SK-N-SH (cell line): ENCODE measurements around the gene CCDC175. TPM values are rescaled to one million over a fixed set of nuclear protein-coding genes. Genes with fewer than 3 reads are reported as not detected.

Source experiments
- CTCF ChIA-PET: fragments of 300-600, 350-600 bp; formaldehyde crosslinking; extraction: SDS; loops from one replicate; lab custom pipeline; 2021; lab: Yijun Ruan, JAX
- POLR2A ChIA-PET: fragments of 350-600 bp; sonication (Branson Sonifier 250); formaldehyde crosslinking; extraction: SDS; loops from one replicate; lab custom pipeline; 2020; ENCODE audit warnings: antibody characterized with exemption, inconsistent platforms; lab: Yijun Ruan, JAX
- DNase-seq: peaks from one replicate; pipeline ENCODE4 v3.0.0; 2012
- H2AFZ ChIP-seq: fragments of 200-600 bp; sonication (generic); 2 replicates; pipeline ENCODE4 v1.8.1; 2016; ENCODE audit warnings: antibody characterized with exemption, mild to moderate bottlenecking, low read depth
- H3F3A ChIP-seq: fragments of 200-600 bp; sonication (generic); replicated peaks from 2 replicates; pipeline ENCODE3; 2016; ENCODE audit warnings: antibody characterized with exemption, mild to moderate bottlenecking; ENCODE audit not compliant: insufficient read depth
- H3K27ac ChIP-seq, 2 experiments: fragments of 200-500 bp in 1 of 2; fragments of 200-600 bp in 1 of 2; sonication (Bioruptor generic) in 1 of 2; sonication (generic), shearing (Covaris generic) in 1 of 2; 2 replicates each; pipeline versions ENCODE4 v1.5.1 to v1.6.1; 2014 to 2016; ENCODE audit warnings: low read depth in 2 of 2, inconsistent platforms in 1 of 2, low read length in 1 of 2, mild to moderate bottlenecking in 1 of 2, mixed read lengths in 1 of 2
- H3K27me3 ChIP-seq: fragments of 200-600 bp; sonication (generic), shearing (Covaris generic); 2 replicates; pipeline ENCODE4 v1.6.1; 2016; ENCODE audit warnings: mixed run types; ENCODE audit not compliant: insufficient read depth
- H3K36me3 ChIP-seq, 2 experiments: fragments of 200-500 bp in 1 of 2; fragments of 200-600 bp in 1 of 2; sonication (Bioruptor generic) in 1 of 2; sonication (generic) in 1 of 2; replicated peaks in 1 of 2; 2 replicates each; pipeline versions ENCODE3 to v1.5.1; 2014 to 2016; ENCODE audit warnings: low read length in 1 of 2, mild to moderate bottlenecking in 1 of 2; ENCODE audit not compliant: insufficient read depth in 2 of 2, control insufficient read depth in 1 of 2
- H3K4me1 ChIP-seq, 2 experiments: fragments of 200-500 bp in 1 of 2; fragments of 200-600 bp in 1 of 2; sonication (Bioruptor generic) in 1 of 2; sonication (generic), shearing (Covaris generic) in 1 of 2; 2 replicates each; pipeline versions ENCODE4 v1.5.1 to v1.6.1; 2014 to 2016; ENCODE audit warnings: low read depth in 1 of 2, low read length in 1 of 2, mixed run types in 1 of 2; ENCODE audit not compliant: insufficient read depth in 2 of 2, control insufficient read depth in 1 of 2
- H3K4me2 ChIP-seq: fragments of 200-600 bp; sonication (generic), shearing (Covaris generic); 2 replicates; pipeline ENCODE4 v1.6.1; 2017; ENCODE audit warnings: mixed run types
- H3K4me3 ChIP-seq, 2 experiments: fragments of 200-500 bp in 1 of 2; fragments of 200-600 bp in 1 of 2; sonication (Bioruptor generic) in 1 of 2; sonication (generic), shearing (Covaris generic) in 1 of 2; 2 replicates each; pipeline versions ENCODE4 v1.5.1 to v1.8.1; 2014 to 2016; ENCODE audit warnings: low read depth in 2 of 2, inconsistent platforms in 1 of 2, low read length in 1 of 2, mild to moderate bottlenecking in 1 of 2, mixed read lengths in 1 of 2, moderate library complexity in 1 of 2
- H3K79me2 ChIP-seq: fragments of 200-600 bp; sonication (generic); 2 replicates; pipeline ENCODE4 v1.8.1; 2017; ENCODE audit warnings: mild to moderate bottlenecking; ENCODE audit not compliant: insufficient read depth
- H3K9ac ChIP-seq: fragments of 200-600 bp; sonication (generic); 2 replicates; pipeline ENCODE4 v1.6.1; 2017; ENCODE audit warnings: mixed run types
- H3K9me2 ChIP-seq: fragments of 200-600 bp; sonication (generic); 2 replicates; pipeline ENCODE4 v1.6.1; 2017; ENCODE audit warnings: mixed run types
- H3K9me3 ChIP-seq: fragments of 200-600 bp; sonication (generic); 2 replicates; pipeline ENCODE4 v1.6.1; 2017; ENCODE audit warnings: mixed run types, mild to moderate bottlenecking, moderate library complexity
- H4K20me1 ChIP-seq: fragments of 200-600 bp; sonication (generic); 2 replicates; pipeline ENCODE4 v1.6.1; 2017; ENCODE audit warnings: mild to moderate bottlenecking, mixed run types; ENCODE audit not compliant: insufficient read depth
- CHD2 ChIP-seq: fragments of 150-350 bp; IDR thresholded peaks from 2 replicates; pipeline ENCODE4 v1.6.1; 2018; ENCODE audit warnings: low read length; ENCODE audit not compliant: partially characterized antibody
- ELF1 ChIP-seq: IDR thresholded peaks from 2 replicates; pipeline ENCODE4 v1.4.0; 2012
- EP300 ChIP-seq, 2 experiments: IDR thresholded peaks; 2 replicates each; pipeline versions ENCODE4 v1.4.0 to v1.6.1; 2012; ENCODE audit warnings: borderline replicate concordance in 1 of 2, low read depth in 1 of 2, low read length in 1 of 2
- FOSL2 ChIP-seq: IDR thresholded peaks from 2 replicates; pipeline ENCODE4 v1.4.0; 2012; ENCODE audit warnings: low read depth, mild to moderate bottlenecking, moderate library complexity, borderline replicate concordance
- FOXM1 ChIP-seq: IDR thresholded peaks from 2 replicates; pipeline ENCODE4 v1.4.0; 2012; ENCODE audit warnings: low read depth, mild to moderate bottlenecking
- GATA2 ChIP-seq: sonication (generic); formaldehyde crosslinking; IDR thresholded peaks from 2 replicates; pipeline ENCODE4 v1.5.0; 2020; ENCODE audit warnings: mild to moderate bottlenecking, missing genetic modification reagents
- IRF3 ChIP-seq: fragments of 150-350 bp; IDR thresholded peaks from 2 replicates; pipeline ENCODE4 v1.6.1; 2016; ENCODE audit warnings: mild to moderate bottlenecking, low read depth, low read length
- JUND ChIP-seq: IDR thresholded peaks from 2 replicates; pipeline ENCODE4 v1.4.0; 2012
- NFIC ChIP-seq: IDR thresholded peaks from 2 replicates; pipeline ENCODE4 v1.4.0; 2012; ENCODE audit warnings: borderline replicate concordance
- PBX3 ChIP-seq: IDR thresholded peaks from 2 replicates; pipeline ENCODE4; 2012
- POLR2AphosphoS5 ChIP-seq: IDR thresholded peaks from 2 replicates; pipeline ENCODE4 v1.6.1; 2012; ENCODE audit warnings: low read depth, low read length
- RAD21 ChIP-seq: IDR thresholded peaks from 2 replicates; pipeline ENCODE4 v1.6.1; 2012; ENCODE audit warnings: mild to moderate bottlenecking, low read length
- REST ChIP-seq: IDR thresholded peaks from 2 replicates; pipeline ENCODE4 v1.6.1; 2012; ENCODE audit warnings: mild to moderate bottlenecking, low read depth, low read length, moderate library complexity
- RXRA ChIP-seq: IDR thresholded peaks from 2 replicates; pipeline ENCODE4 v1.4.0; 2012; ENCODE audit warnings: low read depth, mild to moderate bottlenecking, borderline replicate concordance
- SIN3A ChIP-seq: IDR thresholded peaks from 2 replicates; pipeline ENCODE4 v1.6.1; 2012; ENCODE audit warnings: low read depth, mild to moderate bottlenecking, low read length, moderate library complexity, borderline replicate concordance
- TAF1 ChIP-seq: IDR thresholded peaks from 2 replicates; pipeline ENCODE4 v1.6.1; 2012; ENCODE audit warnings: low read depth, mild to moderate bottlenecking, low read length, moderate library complexity, borderline replicate concordance
- TEAD4 ChIP-seq: IDR thresholded peaks from 2 replicates; pipeline ENCODE4 v1.4.0; 2012; ENCODE audit warnings: mild to moderate bottlenecking, borderline replicate concordance; ENCODE audit not compliant: insufficient read depth
- USF1 ChIP-seq: IDR thresholded peaks from 2 replicates; pipeline ENCODE4 v1.4.0; 2012; ENCODE audit warnings: low read depth, borderline replicate concordance
- USF2 ChIP-seq: fragments of 150-350 bp; IDR thresholded peaks from 2 replicates; pipeline ENCODE4 v1.6.1; 2017; ENCODE audit warnings: antibody characterized with exemption, low read length, low read depth, borderline replicate concordance
- YY1 ChIP-seq: IDR thresholded peaks from 2 replicates; pipeline ENCODE4 v1.4.0; 2012; ENCODE audit warnings: low read depth, mild to moderate bottlenecking
- WGBS: methylation state at CpG from one replicate; pipeline ENCODE4 v1.1.6; 2017; ENCODE audit warnings: low lambda C conversion rate; 5-methylcytosine and 5-hydroxymethylcytosine counted together
- polyA plus RNA-seq, 3 experiments: library from polyadenylated mRNA; depleted of rRNA; stranded (reverse); fragments of >200 nt; gene quantifications; 2 replicates each; pipeline ENCODE4 v1.2.3, GENCODE V29; 2012

Gene CCDC175
- polyA plus RNA-seq, 1 of the 3 experiments (the other 2 are of a cell fraction), result not detected

GRCh38 chr14:59530349-59530748 lies 46.3 kb downstream of the CCDC175 start:
- POLR2A ChIA-PET, result no interaction called here
- Histone ChIP-seq H3K9me2 (no peaks in the 10 kb centered on the region), H3K9ac (no peak overlapping the region), H3K9me3 (0 out of 2 replicates have a peak, but pooled peaks cover 6% of the 10 kb centered on the region), H3K27me3 (no peaks in the 10 kb centered on the region), H3K4me2 (no peak overlapping the region), H3K36me3 (no peaks in the 10 kb centered on the region), H3K4me1 (no peaks in the 10 kb centered on the region; a peak in 1 of 4 replicates), H3K27ac (no peak overlapping the region), H3K4me3 (no peak overlapping the region), H3K79me2 (no peaks in the 10 kb centered on the region), H3F3A (no peaks in the 10 kb centered on the region), H4K20me1 (no peaks in the 10 kb centered on the region), H2AFZ (no peak overlapping the region)
- TF ChIP-seq IRF3, result no peak
- TF ChIP-seq TAF1, result no peak
- TF ChIP-seq SIN3A, result no peak
- TF ChIP-seq JUND, result no peak
- no peak for TF ChIP-seq RXRA
- no peak for TF ChIP-seq FOSL2
- no peak for TF ChIP-seq REST
- no peak for TF ChIP-seq ELF1
- TF ChIP-seq YY1, result no peak
- TF ChIP-seq RAD21, result no peak
- no peak for TF ChIP-seq TEAD4
- CTCF ChIA-PET, result interaction anchor here (2.0 kb wide), 1 partner anchor 46 kb away, joined by 10 read pairs; the partner anchor contains the start of gene CCDC175
- no peak for DNase-seq

- H3K27ac ChIP-seq, result no peak overlapping the region
- no peak for TF ChIP-seq POLR2AphosphoS5
- no peak for TF ChIP-seq SIN3A
- TF ChIP-seq CHD2, result no peak
- no peak for TF ChIP-seq NFIC
- TF ChIP-seq EP300 (IDR thresholded peaks at IDR 0.05; ENCODE audit: borderline replicate concordance in 1 of 2, low read depth in 1 of 2, low read length in 1 of 2), result no peak
- TF ChIP-seq USF2, result no peak
- no peak for TF ChIP-seq PBX3
- no peak for TF ChIP-seq USF1
- TF ChIP-seq GATA2 (CRISPR knock-in tag), result no peak
- no peak for TF ChIP-seq FOXM1
- TF ChIP-seq JUND, result no peak
- TF ChIP-seq RAD21, result no peak
- no peak overlapping the region for H3K4me2 ChIP-seq
- H4K20me1 ChIP-seq, result no peaks in the 10 kb centered on the region
- H3K4me1 ChIP-seq, result no peaks in the 10 kb centered on the region
- no peak overlapping the region for H3K4me3 ChIP-seq
- no peaks in the 10 kb centered on the region for H3F3A ChIP-seq
- H3K36me3 ChIP-seq, result no peaks in the 10 kb centered on the region
- DNase-seq, result no peak
- ChIA-PET CTCF (interaction anchor here (2.0 kb wide), 1 partner anchor 47 kb away, joined by 10 read pairs; the partner anchor contains the start of gene CCDC175), POLR2A (no interaction called here)
- H3K9me2 ChIP-seq, result no peaks in the 10 kb centered on the region
- H2AFZ ChIP-seq, result no peak overlapping the region
- H3K79me2 ChIP-seq, result no peaks in the 10 kb centered on the region
- H3K9ac ChIP-seq, result no peak overlapping the region
- no peaks in the 10 kb centered on the region for H3K27me3 ChIP-seq
- H3K9me3 ChIP-seq, result 0 out of 2 replicates have a peak, but pooled peaks cover 6% of the 10 kb centered on the region
- 7% methylated on average over 2 of the region's 2 CpGs for WGBS
Measured at GRCh38 chr14:59529189-59529588, 47.4 kb downstream of the CCDC175 start.
